WTC11 (cell line): ENCODE measurements around the gene REXO2. TPM values are rescaled to one million over a fixed set of nuclear protein-coding genes. Genes with fewer than 3 reads are reported as not detected.

ENCODE experiments used
- ATAC-seq: fragments of 200-7000 bp; cut with Tn5 transposase; 2 replicates; pipeline ENCODE4 v1.10.0; 2021; ENCODE audit warnings: mild to moderate bottlenecking, moderate library complexity
- CTCF ChIA-PET: fragments of 300-600 bp; sonication (Branson Sonifier 250); formaldehyde crosslinking; loops from one replicate; lab custom pipeline; 2021; ENCODE audit warnings: antibody characterized with exemption; lab: Charles Lee
- POLR2A ChIA-PET: fragments of 350-600 bp; sonication (Branson Sonifier 250); formaldehyde crosslinking; loops from one replicate; lab custom pipeline; 2021; ENCODE audit warnings: antibody characterized with exemption; lab: Charles Lee
- DNase-seq: peaks from one replicate; pipeline ENCODE4 v3.0.0; 2021; ENCODE audit warnings: low spot score
- H3K27ac Mint-ChIP-seq: 2 replicates; pipeline ENCODE4 v1.8.0; 2021; ENCODE audit warnings: mixed read lengths
- H3K27me3 Mint-ChIP-seq: 2 replicates; pipeline ENCODE4 v1.8.0; 2021; ENCODE audit warnings: low read depth, mild to moderate bottlenecking, moderate library complexity, mixed read lengths
- H3K36me3 Mint-ChIP-seq: 2 replicates; pipeline ENCODE4 v1.8.0; 2021; ENCODE audit warnings: mixed read lengths
- H3K4me1 Mint-ChIP-seq: 2 replicates; pipeline ENCODE4 v1.8.0; 2022; ENCODE audit warnings: mixed read lengths
- H3K4me3 Mint-ChIP-seq: 2 replicates; pipeline ENCODE4 v1.8.0; 2021; ENCODE audit warnings: mild to moderate bottlenecking, moderate library complexity, mixed read lengths
- H3K9me3 Mint-ChIP-seq: 2 replicates; pipeline ENCODE4 v1.8.0; 2021; ENCODE audit warnings: mixed read lengths
- CBFB ChIP-seq: sonication (generic); formaldehyde crosslinking; IDR thresholded peaks from 2 replicates; pipeline ENCODE4 v1.8.1; 2022; ENCODE audit warnings: mild to moderate bottlenecking, low read depth, missing genetic modification reagents
- CDX4 ChIP-seq: fragments of 250-450 bp; sonication (Bioruptor Pico); IDR thresholded peaks from 2 replicates; pipeline ENCODE4 v1.9.0; 2021; ENCODE audit warnings: moderate library complexity, mild to moderate bottlenecking, inconsistent platforms, borderline replicate concordance
- CTCF ChIP-seq: fragments of 200-600 bp; IDR thresholded peaks from 2 replicates; pipeline ENCODE4 v1.8.0; 2022; ENCODE audit warnings: antibody characterized with exemption
- ESRRA ChIP-seq: sonication (generic); formaldehyde crosslinking; IDR thresholded peaks from 2 replicates; pipeline ENCODE4 v1.8.1; 2022; ENCODE audit warnings: mild to moderate bottlenecking, missing genetic modification reagents, borderline replicate concordance
- HMGXB4 ChIP-seq: sonication (generic); formaldehyde crosslinking; IDR thresholded peaks from 2 replicates; pipeline ENCODE4 v1.8.1; 2023; ENCODE audit warnings: mild to moderate bottlenecking, moderate library complexity, missing genetic modification reagents
- IRF1 ChIP-seq: sonication (generic); formaldehyde crosslinking; IDR thresholded peaks from 2 replicates; pipeline ENCODE4 v1.8.0; 2023; ENCODE audit warnings: missing genetic modification reagents
- MLX ChIP-seq: sonication (generic); formaldehyde crosslinking; IDR thresholded peaks from 2 replicates; pipeline ENCODE4 v1.8.1; 2023; ENCODE audit warnings: mild to moderate bottlenecking, missing genetic modification reagents, moderate library complexity
- MXD4 ChIP-seq: fragments of 250-450 bp; sonication (Bioruptor Pico); IDR thresholded peaks from 2 replicates; pipeline ENCODE4 v1.8.0; 2021; ENCODE audit warnings: mild to moderate bottlenecking, moderate library complexity, borderline replicate concordance
- ZMAT4 ChIP-seq: fragments of 250-450 bp; sonication (Bioruptor Pico); IDR thresholded peaks from 2 replicates; pipeline ENCODE4 v1.9.0; 2021; ENCODE audit warnings: mild to moderate bottlenecking
- total RNA-seq: library from RNA; stranded (reverse); gene quantifications from 3 replicates; pipeline ENCODE4 v1.2.3, GENCODE V29; 2021

The REXO2 gene
- total RNA-seq, 1 experiment from 2014 or later: 98.8 TPM

- ChIA-PET CTCF (interaction anchor here (0.6 kb wide), 1 partner anchor 157 kb away, joined by 3 read pairs; no protein-coding TSS in a partner anchor), POLR2A (no interaction called here)
- TF ChIP-seq ESRRA (CRISPR knock-in tag) (no peak), CTCF (no peak)
- ATAC-seq (no peak), DNase-seq (no peak)
- Mint-ChIP-seq H3K4me3 (no peak overlapping the region), H3K27ac (no peak overlapping the region), H3K36me3 (peaks cover 2% of the 10 kb centered on the region; the same call in 1 of the 2 replicates), H3K4me1 (peaks cover 2% of the 10 kb centered on the region; the same call in 1 of the 2 replicates), H3K27me3 (no peaks in the 10 kb centered on the region), H3K9me3 (peaks cover 3% of the 10 kb centered on the region)
Observed at GRCh38 chr11:114496915-114497314, 57.6 kb downstream of the REXO2 start.

- peaks cover 2% of the 10 kb centered on the region; the same call in 1 of the 2 replicates for H3K4me1 Mint-ChIP-seq
- no peak overlapping the region for H3K4me3 Mint-ChIP-seq
- no peak for TF ChIP-seq CBFB
- no peak for TF ChIP-seq CDX4 (CRISPR knock-in tag)
- no peak for TF ChIP-seq IRF1
- TF ChIP-seq HMGXB4 (CRISPR knock-in tag): no peak
- no peak for TF ChIP-seq MXD4
- TF ChIP-seq MLX (CRISPR knock-in tag): no peak
- no peak for TF ChIP-seq ZMAT4 (CRISPR knock-in tag)
- POLR2A ChIA-PET: no interaction called here
- DNase-seq: no peak
- H3K27me3 Mint-ChIP-seq: no peaks in the 10 kb centered on the region
- no peak for ATAC-seq
- CTCF ChIA-PET: no interaction called here
- peaks cover 4% of the 10 kb centered on the region for H3K9me3 Mint-ChIP-seq
- no peak overlapping the region for H3K27ac Mint-ChIP-seq
- no peaks in the 10 kb centered on the region for H3K36me3 Mint-ChIP-seq
Observed at GRCh38 chr11:114499756-114500155, 60.5 kb downstream of the REXO2 start.

Other genes with a start within 250 kb of the REXO2 start
- gene NNMT, start 143.1 kb upstream of the REXO2 start, total RNA-seq: 0.50 to 0.53 TPM in 2 of 3 replicates, not detected in the other
- 5.9 to 7.4 TPM (median 7.3 TPM) in 3 replicates for gene C11orf71, start 39.0 kb upstream of the REXO2 start, total RNA-seq
- 36.3 to 42.1 TPM (median 38.1 TPM) in 3 replicates for gene RBM7, start 38.8 kb upstream of the REXO2 start, total RNA-seq
- 0.16 TPM in 1 of 3 replicates, not detected in the others for gene NXPE1, start 120.4 kb downstream of the REXO2 start, total RNA-seq
- 0.11 TPM in 1 of 3 replicates, not detected in the others for gene NXPE4, start 156.3 kb downstream of the REXO2 start, total RNA-seq
- not detected in 3 replicates for gene NXPE2, start 239.1 kb downstream of the REXO2 start, total RNA-seq